Fibroblast of lung (primary cell): ENCODE data around the gene FAT2. TPM values are rescaled to one million over a fixed set of nuclear protein-coding genes. Genes with fewer than 3 reads are reported as not detected.

Source experiments
- DNase-seq, 2 donors: peaks; one replicate each; pipeline versions ENCODE4 v3.0.0 to v3.0.0-alpha.2; 2010; ENCODE audit warnings: low read depth in 2 of 2
- H2AFZ ChIP-seq: 2 replicates; pipeline ENCODE4 v1.5.1; 2012; ENCODE audit warnings: low read length, control low read depth, inconsistent platforms
- H3K27ac ChIP-seq: 2 replicates; pipeline ENCODE4 v1.5.1; 2011; ENCODE audit warnings: low read length, control low read depth; ENCODE audit not compliant: insufficient read depth
- H3K27me3 ChIP-seq: 2 replicates; pipeline ENCODE4 v1.5.1; 2011; ENCODE audit warnings: mild to moderate bottlenecking, low read length; ENCODE audit not compliant: control insufficient read depth, insufficient read depth
- H3K36me3 ChIP-seq: 2 replicates; pipeline ENCODE4 v1.5.1; 2011; ENCODE audit warnings: low read length; ENCODE audit not compliant: control insufficient read depth, insufficient read depth
- H3K4me1 ChIP-seq: 2 replicates; pipeline ENCODE4 v1.5.1; 2011; ENCODE audit warnings: low read length; ENCODE audit not compliant: control insufficient read depth, insufficient read depth; ENCODE audit errors: extremely low read depth
- H3K4me2 ChIP-seq: 2 replicates; pipeline ENCODE4 v1.5.1; 2011; ENCODE audit warnings: low read length, control low read depth; ENCODE audit not compliant: insufficient read depth; ENCODE audit errors: extremely low read depth
- H3K4me3 ChIP-seq, 4 experiments: fragments of 200-600 bp in 1 of 4; sonication (generic) in 1 of 4; replicated peaks in 1 of 4; 2 replicates each; pipeline ENCODE4 v1.5.1; 2011 to 2016; ENCODE audit warnings: low read length in 4 of 4, low read depth in 3 of 4, mild to moderate bottlenecking in 3 of 4, control low read depth in 2 of 4, inconsistent platforms in 1 of 4, mixed read lengths in 1 of 4; ENCODE audit not compliant: insufficient read depth in 1 of 4; ENCODE audit errors: control extremely low read depth in 1 of 4
- H3K79me2 ChIP-seq: 2 replicates; pipeline ENCODE4 v1.5.1; 2012; ENCODE audit warnings: mild to moderate bottlenecking, low read length, inconsistent platforms; ENCODE audit not compliant: control insufficient read depth, insufficient read depth
- H3K9ac ChIP-seq: 2 replicates; pipeline ENCODE4 v1.5.1; 2011; ENCODE audit warnings: mild to moderate bottlenecking, low read length, control low read depth; ENCODE audit not compliant: insufficient read depth
- H3K9me3 ChIP-seq: 2 replicates; pipeline ENCODE4 v1.5.1; 2012; ENCODE audit warnings: low read depth, low read length; ENCODE audit not compliant: control insufficient read depth, insufficient read depth
- H4K20me1 ChIP-seq: 2 replicates; pipeline ENCODE4 v1.5.1; 2011; ENCODE audit warnings: low read length; ENCODE audit not compliant: control insufficient read depth, insufficient read depth; ENCODE audit errors: extremely low read depth
- CTCF ChIP-seq, 2 donors: IDR thresholded peaks in 1 of 2; conservative IDR thresholded peaks in 1 of 2; 1 replicate in 1 of 2; 2 replicates in 1 of 2; pipeline ENCODE4 v1.5.1; 2011 to 2012; ENCODE audit warnings: low read length in 2 of 2, control low read depth in 1 of 2, inconsistent platforms in 1 of 2, low read depth in 1 of 2, mild to moderate bottlenecking in 1 of 2
- EZH2 ChIP-seq: IDR thresholded peaks from 2 replicates; pipeline ENCODE4 v1.5.1; 2012; ENCODE audit warnings: low read length, control low read depth, mild to moderate bottlenecking; ENCODE audit errors: missing control alignments
- polyA plus RNA-seq, 2 donors: library from polyadenylated mRNA; depleted of rRNA in 1 of 2; stranded (reverse) in 1 of 2; unstranded in 1 of 2; fragments of >200 nt; gene quantifications; 2 replicates each; pipeline ENCODE4 v1.2.1, GENCODE V29; 2011 to 2012; ENCODE audit warnings: missing spikeins in 1 of 2
- total RNA-seq: library from RNA; depleted of rRNA; stranded (reverse); fragments of >200 nt; gene quantifications from 2 replicates; pipeline ENCODE4 v1.2.1, GENCODE V29; 2014

Gene FAT2
- total and polyA plus RNA-seq, 2 donors (not counting 1 experiment from before 2014, with no cell fraction given) = under 0.01 TPM; not detected in 1

GRCh38 chr5:151618907-151619306 is 27.8 kb upstream of the FAT2 start:
- Histone ChIP-seq H2AFZ (no peak overlapping the region), H3K4me2 (no peak overlapping the region), H4K20me1 (no peaks in the 10 kb centered on the region), H3K36me3 (no peaks in the 10 kb centered on the region), H3K27me3 (no peaks in the 10 kb centered on the region), H3K79me2 (no peaks in the 10 kb centered on the region), H3K27ac (no peak overlapping the region), H3K9ac (no peak overlapping the region), H3K4me1 (no peaks in the 10 kb centered on the region), H3K9me3 (no peaks in the 10 kb centered on the region), H3K4me3 (no peak overlapping the region)
- DNase-seq = no peak
- TF ChIP-seq EZH2 (no peak), CTCF (conservative IDR thresholded peaks at IDR 0.05 in 1 of 2, IDR thresholded peaks at IDR 0.05 in 1 of 2; ENCODE audit: low read depth in 1 of 2, low read length in 2 of 2) (no peak)

- Histone ChIP-seq H3K27ac (no peak overlapping the region), H3K27me3 (no peaks in the 10 kb centered on the region), H3K4me1 (no peaks in the 10 kb centered on the region), H2AFZ (no peak overlapping the region), H3K4me3 (no peak overlapping the region), H3K79me2 (no peaks in the 10 kb centered on the region), H3K4me2 (no peak overlapping the region), H3K9me3 (no peaks in the 10 kb centered on the region), H4K20me1 (no peaks in the 10 kb centered on the region), H3K36me3 (no peaks in the 10 kb centered on the region), H3K9ac (no peak overlapping the region)
- no peak for TF ChIP-seq CTCF (conservative IDR thresholded peaks at IDR 0.05 in 1 of 2, IDR thresholded peaks at IDR 0.05 in 1 of 2; ENCODE audit: low read depth in 1 of 2, low read length in 2 of 2)
- TF ChIP-seq EZH2 = no peak
- no peak for DNase-seq
Observed at GRCh38 chr5:151617841-151618710, 26.9 kb upstream of the FAT2 start.

GRCh38 chr5:151617383-151617840 is 26.3 kb upstream of the FAT2 start:
- Histone ChIP-seq H3K9me3 (no peaks in the 10 kb centered on the region), H3K4me2 (no peak overlapping the region), H3K36me3 (no peaks in the 10 kb centered on the region), H3K4me1 (no peaks in the 10 kb centered on the region), H3K27me3 (no peaks in the 10 kb centered on the region), H2AFZ (no peak overlapping the region), H3K4me3 (no peak overlapping the region), H4K20me1 (no peaks in the 10 kb centered on the region), H3K27ac (no peak overlapping the region), H3K79me2 (no peaks in the 10 kb centered on the region), H3K9ac (no peak overlapping the region)
- TF ChIP-seq CTCF (conservative IDR thresholded peaks at IDR 0.05 in 1 of 2, IDR thresholded peaks at IDR 0.05 in 1 of 2; ENCODE audit: low read depth in 1 of 2, low read length in 2 of 2) (no peak), EZH2 (no peak)
- no peak for DNase-seq
